Retinal pigment epithelial cell (primary cell): ENCODE measurements around the gene PSMA1.
"Not testable (repeated sequence)": the region's sequence is repeated elsewhere in the genome, so short reads cannot be mapped to it uniquely, and the experiment has no call there.

Experiments
- DNase-seq: peaks from one replicate; pipeline ENCODE4 v3.0.0-alpha.2; 2010; ENCODE audit warnings: low read depth
- H3K4me3 ChIP-seq: 2 replicates; pipeline ENCODE4 v1.5.1; 2011; ENCODE audit warnings: mild to moderate bottlenecking, low read length, control low read depth, moderate library complexity
- CTCF ChIP-seq: conservative IDR thresholded peaks from 2 replicates; pipeline ENCODE4 v1.5.1; 2011; ENCODE audit warnings: low read depth, low read length, control low read depth, inconsistent platforms

The PSMA1 gene

GRCh38 chr11:14519917-14520746, at the start of gene PSMA1:
TSS of gene PSMA1 (minus strand) at chr11:14520386. CDS start at chr11:14520299, 87 bp downstream.
- DNase-seq: peak; percentile 83
- TF ChIP-seq CTCF: peak; percentile 19

GRCh38 chr11:14569516-14569915, 49.3 kb upstream of the PSMA1 start:
- not testable (repeated sequence) for H3K4me3 ChIP-seq, DNase-seq

More at GRCh38 chr11:14519917-14520746, at the start of gene PSMA1:
- H3K4me3 ChIP-seq: peak within 1 kb of the TSS; percentile 70

- no peak for DNase-seq
- TF ChIP-seq CTCF: no peak
- no peak overlapping the region for H3K4me3 ChIP-seq
Observed at GRCh38 chr11:14567064-14567651, 47.0 kb upstream of the PSMA1 start.

- H3K4me3 ChIP-seq: no peak overlapping the region
- TF ChIP-seq CTCF: no peak
- no peak for DNase-seq
Observed at GRCh38 chr11:14566331-14567063, 46.3 kb upstream of the PSMA1 start.

- TF ChIP-seq CTCF: no peak
- DNase-seq: no peak
- H3K4me3 ChIP-seq: no peak overlapping the region
Observed at GRCh38 chr11:14565845-14566244, 45.7 kb upstream of the PSMA1 start.

GRCh38 chr11:14555818-14556217, 35.6 kb upstream of the PSMA1 start:
- no peak for TF ChIP-seq CTCF
- DNase-seq: no peak
- no peak overlapping the region for H3K4me3 ChIP-seq

GRCh38 chr11:14554959-14555358, 34.8 kb upstream of the PSMA1 start:
- no peak for DNase-seq
- no peak for TF ChIP-seq CTCF
- H3K4me3 ChIP-seq: no peak overlapping the region
